ENCODE results near the gene SKAP2. TPM values are rescaled to one million over a fixed set of nuclear protein-coding genes. Genes with fewer than 3 reads are reported as not detected.

SKAP2 gene
- total RNA-seq, 1 donor from 2014 or later: 50.2 TPM

DNA sequence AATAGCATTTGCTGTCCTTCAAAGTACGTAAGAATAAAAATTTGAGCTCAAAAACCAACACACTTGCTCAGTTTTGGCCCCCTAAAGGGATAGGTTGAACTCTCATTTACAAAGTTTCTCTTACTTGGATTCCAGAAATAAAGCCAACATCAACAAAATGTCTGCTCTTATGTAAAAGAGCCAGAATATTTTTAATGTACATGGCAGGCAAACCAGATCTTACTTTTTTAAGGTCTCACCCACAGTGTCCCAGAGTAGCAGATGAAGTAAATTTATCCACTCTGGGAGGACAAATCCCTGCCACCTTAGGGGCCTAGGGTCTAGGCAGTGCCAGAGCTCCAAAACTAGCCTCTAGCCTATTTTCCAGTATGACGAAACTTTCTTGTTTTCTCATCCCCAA, 159.6 kb downstream of the SKAP2 start:
- no peaks in the 10 kb centered on the region for H3K9me3 ChIP-seq
- no peak overlapping the region for H3K4me3 ChIP-seq
- no peak overlapping the region for H3K27ac ChIP-seq
- DNase-seq (ENCODE audit: low spot score in 2 of 2): no peak
- no peaks in the 10 kb centered on the region for H3K36me3 ChIP-seq
- peaks cover 0 to 9% of the 10 kb centered on the region in 2 donors for H3K4me1 ChIP-seq
- TF ChIP-seq, protein P1, sequence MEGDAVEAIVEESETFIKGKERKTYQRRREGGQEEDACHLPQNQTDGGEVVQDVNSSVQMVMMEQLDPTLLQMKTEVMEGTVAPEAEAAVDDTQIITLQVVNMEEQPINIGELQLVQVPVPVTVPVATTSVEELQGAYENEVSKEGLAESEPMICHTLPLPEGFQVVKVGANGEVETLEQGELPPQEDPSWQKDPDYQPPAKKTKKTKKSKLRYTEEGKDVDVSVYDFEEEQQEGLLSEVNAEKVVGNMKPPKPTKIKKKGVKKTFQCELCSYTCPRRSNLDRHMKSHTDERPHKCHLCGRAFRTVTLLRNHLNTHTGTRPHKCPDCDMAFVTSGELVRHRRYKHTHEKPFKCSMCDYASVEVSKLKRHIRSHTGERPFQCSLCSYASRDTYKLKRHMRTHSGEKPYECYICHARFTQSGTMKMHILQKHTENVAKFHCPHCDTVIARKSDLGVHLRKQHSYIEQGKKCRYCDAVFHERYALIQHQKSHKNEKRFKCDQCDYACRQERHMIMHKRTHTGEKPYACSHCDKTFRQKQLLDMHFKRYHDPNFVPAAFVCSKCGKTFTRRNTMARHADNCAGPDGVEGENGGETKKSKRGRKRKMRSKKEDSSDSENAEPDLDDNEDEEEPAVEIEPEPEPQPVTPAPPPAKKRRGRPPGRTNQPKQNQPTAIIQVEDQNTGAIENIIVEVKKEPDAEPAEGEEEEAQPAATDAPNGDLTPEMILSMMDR (IDR thresholded peaks at IDR 0.05): no peak
- H3K27me3 ChIP-seq: no peaks in the 10 kb centered on the region
- intact Hi-C loops (cut with DNase I): no loop called here

DNA sequence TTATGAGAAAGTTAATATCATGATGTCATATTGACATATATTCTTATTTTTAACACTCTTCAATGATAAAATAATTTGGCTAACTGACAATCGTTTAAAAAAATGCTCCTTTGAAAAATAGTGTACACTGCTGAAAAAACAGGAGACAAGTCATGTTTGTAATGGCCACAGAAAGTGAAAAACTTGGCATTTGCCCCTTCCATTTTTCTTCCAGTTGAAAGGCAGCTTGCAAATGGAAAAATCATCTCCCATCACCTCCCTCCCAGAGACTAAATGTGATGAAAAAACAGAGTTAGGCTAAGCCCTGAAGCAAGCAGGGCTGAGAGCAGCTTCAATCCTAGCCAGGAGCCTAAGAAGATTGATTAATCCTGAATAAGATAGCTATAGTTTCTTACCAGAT, 160.4 kb downstream of the SKAP2 start:
- no peaks in the 10 kb centered on the region for H3K9me3 ChIP-seq
- no peaks in the 10 kb centered on the region for H3K36me3 ChIP-seq
- TF ChIP-seq, protein P1 (IDR thresholded peaks at IDR 0.05): no peak
- no peak overlapping the region for H3K4me3 ChIP-seq
- H3K27me3 ChIP-seq: no peaks in the 10 kb centered on the region
- intact Hi-C loops (cut with DNase I): no loop called here
- no peak for DNase-seq (ENCODE audit: low spot score in 2 of 2)
- H3K27ac ChIP-seq: no peak overlapping the region
- peaks cover 0 to 9% of the 10 kb centered on the region in 2 donors for H3K4me1 ChIP-seq

DNA sequence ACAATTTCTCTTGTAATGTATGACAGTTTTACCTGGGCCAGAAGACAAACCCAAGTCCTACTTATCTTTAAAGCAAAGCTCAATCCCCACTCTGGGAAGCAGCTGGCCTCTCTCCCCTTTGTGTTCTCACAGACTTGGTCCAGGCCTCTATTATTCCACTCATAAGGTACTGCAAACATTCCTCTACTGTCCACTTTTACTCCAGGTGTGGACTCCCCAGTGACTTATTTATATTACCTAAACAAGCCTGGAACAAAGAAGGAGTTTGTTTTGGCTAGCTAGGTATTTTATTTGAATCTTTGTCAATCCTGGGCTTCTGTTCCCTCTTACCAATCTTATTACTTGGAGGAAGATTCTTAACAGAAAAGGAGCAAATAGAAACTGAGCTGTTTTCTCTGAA, 163.5 kb downstream of the SKAP2 start:
- no peak for DNase-seq (ENCODE audit: low spot score in 2 of 2)
- H3K4me1 ChIP-seq: peaks cover 0 to 9% of the 10 kb centered on the region in 2 donors
- H3K36me3 ChIP-seq: no peaks in the 10 kb centered on the region
- TF ChIP-seq, protein P1 (IDR thresholded peaks at IDR 0.05): no peak
- intact Hi-C loops (cut with DNase I): no loop called here
- H3K27me3 ChIP-seq: no peaks in the 10 kb centered on the region
- no peak overlapping the region for H3K4me3 ChIP-seq
- H3K9me3 ChIP-seq: no peaks in the 10 kb centered on the region
- H3K27ac ChIP-seq: no peak overlapping the region

DNA sequence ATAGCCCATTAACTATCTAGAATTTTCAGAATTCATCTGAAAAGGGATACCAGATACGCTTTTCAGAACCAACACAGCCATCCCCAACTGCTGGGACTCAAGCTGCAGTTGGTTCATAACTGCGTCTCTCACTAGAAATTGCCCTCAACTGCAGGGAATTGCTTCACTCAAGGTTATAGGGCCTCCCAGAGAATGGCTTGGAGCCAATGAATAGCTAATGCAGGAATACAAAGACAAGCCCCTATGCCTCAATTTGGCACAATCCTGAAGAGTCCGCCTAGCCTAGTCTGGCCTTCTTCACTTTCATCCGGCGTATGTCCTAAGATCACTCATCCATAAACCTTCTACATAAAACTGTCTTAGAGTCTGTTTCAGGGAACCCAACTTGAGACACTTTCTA, 164.0 kb downstream of the SKAP2 start:
- H3K27me3 ChIP-seq: no peaks in the 10 kb centered on the region
- no peaks in the 10 kb centered on the region for H3K9me3 ChIP-seq
- H3K4me1 ChIP-seq: peaks cover 0 to 9% of the 10 kb centered on the region in 2 donors
- no peak overlapping the region for H3K27ac ChIP-seq
- H3K4me3 ChIP-seq: no peak overlapping the region
- no peak for DNase-seq (ENCODE audit: low spot score in 2 of 2)
- no peaks in the 10 kb centered on the region for H3K36me3 ChIP-seq
- intact Hi-C loops (cut with DNase I): no loop called here
- TF ChIP-seq, protein P1 (IDR thresholded peaks at IDR 0.05): no peak

DNA sequence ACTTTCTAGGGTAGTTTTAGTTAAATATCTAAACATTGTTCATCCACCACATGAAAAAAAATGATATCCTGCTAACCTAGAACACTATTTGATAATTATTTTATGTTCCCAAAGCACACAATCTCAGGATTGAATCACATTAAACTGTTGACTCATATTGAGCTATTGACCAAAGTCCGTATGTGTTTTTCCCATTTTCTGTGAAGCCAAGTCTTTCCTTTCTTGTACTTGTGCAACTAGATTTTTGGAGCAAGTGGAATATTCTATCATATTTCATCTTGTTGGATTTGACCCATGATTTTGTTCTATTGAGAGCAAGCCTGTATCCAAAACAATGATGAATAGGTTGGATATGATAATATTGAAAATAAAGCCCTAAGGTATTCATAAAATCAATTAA, 164.6 kb downstream of the SKAP2 start:
- H3K4me1 ChIP-seq: peaks cover 0 to 7% of the 10 kb centered on the region in 2 donors
- no peak for DNase-seq (ENCODE audit: low spot score in 2 of 2)
- no peaks in the 10 kb centered on the region for H3K27me3 ChIP-seq
- TF ChIP-seq, protein P1 (IDR thresholded peaks at IDR 0.05): no peak
- H3K36me3 ChIP-seq: no peaks in the 10 kb centered on the region
- no peaks in the 10 kb centered on the region for H3K9me3 ChIP-seq
- intact Hi-C loops (cut with DNase I): no loop called here
- H3K27ac ChIP-seq: no peak overlapping the region
- no peak overlapping the region for H3K4me3 ChIP-seq

DNA sequence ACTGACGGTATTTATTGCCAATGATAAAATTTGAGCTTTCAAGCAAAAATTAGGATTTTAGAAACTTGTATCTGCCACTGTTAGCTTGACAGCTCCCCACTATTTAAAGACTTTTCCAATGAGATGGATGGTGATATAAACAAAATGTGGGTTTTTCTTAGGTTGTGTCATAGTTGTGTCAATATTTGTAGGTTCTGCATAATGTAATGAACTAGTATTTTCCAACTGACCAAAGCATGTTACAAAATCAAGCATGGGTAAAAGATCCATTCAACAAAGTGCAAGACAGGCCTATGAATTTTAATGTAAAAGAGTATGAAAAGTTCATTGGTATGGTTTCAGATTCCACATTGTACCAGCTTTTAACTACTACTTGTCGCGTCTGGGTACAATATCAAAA, 165.6 kb downstream of the SKAP2 start:
- Histone ChIP-seq H3K4me1 (no peaks in the 10 kb centered on the region), H3K27me3 (no peaks in the 10 kb centered on the region), H3K9me3 (no peaks in the 10 kb centered on the region), H3K36me3 (no peaks in the 10 kb centered on the region), H3K27ac (no peak overlapping the region), H3K4me3 (no peak overlapping the region)
- no peak for DNase-seq (ENCODE audit: low spot score in 2 of 2)
- TF ChIP-seq, protein P1 (IDR thresholded peaks at IDR 0.05): no peak
- intact Hi-C loops (cut with DNase I): no loop called here
